ENCODE measurements around the gene PCNX2. TPM values are rescaled to one million over a fixed set of nuclear protein-coding genes. Genes with fewer than 3 reads are reported as not detected.

The PCNX2 gene
- total RNA-seq, 4 donors from 2014 or later = 12.1 to 35.1 (median 15.8) TPM

- H3K9me3 ChIP-seq = no peaks in the 10 kb centered on the region
- no peak for TF ChIP-seq POLR2A (IDR thresholded peaks at IDR 0.05)
- TF ChIP-seq CTCF (IDR thresholded peaks at IDR 0.05) = no peak
- DNase-seq = no peak
- no peak overlapping the region for H3K4me3 ChIP-seq (replicated peaks in 1 of 3)
- H3K27me3 ChIP-seq = no peaks in the 10 kb centered on the region
- H3K4me1 ChIP-seq = no peaks in the 10 kb centered on the region
- no peak overlapping the region for H3K27ac ChIP-seq
- intact Hi-C loops (cut with DNase I) = no loop called here
- no peaks in the 10 kb centered on the region for H3K36me3 ChIP-seq
Measured at GRCh38 chr1:233037843-233038242, 257.7 kb downstream of the PCNX2 start.

GRCh38 chr1:233034836-233035235 lies 260.7 kb downstream of the PCNX2 start:
- no peak overlapping the region for H3K27ac ChIP-seq
- no peak overlapping the region for H3K4me3 ChIP-seq (replicated peaks in 1 of 3)
- WGBS, 2 donors = 76 to 83% methylated on average over 5 of the region's 5 CpGs
- H3K4me1 ChIP-seq = no peaks in the 10 kb centered on the region
- DNase-seq = no peak
- no peaks in the 10 kb centered on the region for H3K27me3 ChIP-seq
- no peaks in the 10 kb centered on the region for H3K9me3 ChIP-seq
- no peaks in the 10 kb centered on the region for H3K36me3 ChIP-seq
- intact Hi-C loops (cut with DNase I) = no loop called here
- TF ChIP-seq POLR2A (IDR thresholded peaks at IDR 0.05) (no peak), CTCF (IDR thresholded peaks at IDR 0.05) (no peak)

- WGBS, 2 donors = 83% methylated on average over 3 of the region's 3 CpGs
- Histone ChIP-seq H3K27ac (no peak overlapping the region), H3K9me3 (no peaks in the 10 kb centered on the region), H3K4me3 (replicated peaks in 1 of 3) (no peak overlapping the region), H3K36me3 (no peaks in the 10 kb centered on the region), H3K27me3 (no peaks in the 10 kb centered on the region), H3K4me1 (no peaks in the 10 kb centered on the region)
- no peak for TF ChIP-seq POLR2A (IDR thresholded peaks at IDR 0.05)
- TF ChIP-seq CTCF (IDR thresholded peaks at IDR 0.05) = no peak
- intact Hi-C loops (cut with DNase I) = no loop called here
- no peak for DNase-seq
Measured at GRCh38 chr1:233033361-233033760, 262.2 kb downstream of the PCNX2 start.

GRCh38 chr1:233032916-233033315 lies 262.6 kb downstream of the PCNX2 start:
- intact Hi-C loops (cut with DNase I) = no loop called here
- H3K27me3 ChIP-seq = no peaks in the 10 kb centered on the region
- H3K36me3 ChIP-seq = no peaks in the 10 kb centered on the region
- 67 to 91% methylated on average over 4 of the region's 4 CpGs for WGBS, 2 donors
- H3K4me3 ChIP-seq (replicated peaks in 1 of 3) = no peak overlapping the region
- TF ChIP-seq CTCF (IDR thresholded peaks at IDR 0.05) (no peak), POLR2A (IDR thresholded peaks at IDR 0.05) (no peak)
- no peaks in the 10 kb centered on the region for H3K9me3 ChIP-seq
- no peak overlapping the region for H3K27ac ChIP-seq
- no peaks in the 10 kb centered on the region for H3K4me1 ChIP-seq
- DNase-seq = no peak

GRCh38 chr1:233031521-233031920 lies 264.0 kb downstream of the PCNX2 start:
- DNase-seq = no peak
- H3K4me1 ChIP-seq = no peaks in the 10 kb centered on the region
- intact Hi-C loops (cut with DNase I) = no loop called here
- H3K27ac ChIP-seq = no peak overlapping the region
- no peaks in the 10 kb centered on the region for H3K27me3 ChIP-seq
- no peaks in the 10 kb centered on the region for H3K9me3 ChIP-seq
- WGBS, 2 donors = 74% methylated on average over 3 of the region's 3 CpGs
- no peaks in the 10 kb centered on the region for H3K36me3 ChIP-seq
- TF ChIP-seq POLR2A (IDR thresholded peaks at IDR 0.05) (no peak), CTCF (IDR thresholded peaks at IDR 0.05) (no peak)
- no peak overlapping the region for H3K4me3 ChIP-seq (replicated peaks in 1 of 3)
